ENCODE data around the gene AMPD3.
A peak's percentile ranks its signal among the peaks of the same experiment; 100 is the strongest.
"Not testable (repeated sequence)": the region's sequence is repeated elsewhere in the genome, so short reads cannot be mapped to it uniquely, and the experiment has no call there.

The AMPD3 gene

DNA sequence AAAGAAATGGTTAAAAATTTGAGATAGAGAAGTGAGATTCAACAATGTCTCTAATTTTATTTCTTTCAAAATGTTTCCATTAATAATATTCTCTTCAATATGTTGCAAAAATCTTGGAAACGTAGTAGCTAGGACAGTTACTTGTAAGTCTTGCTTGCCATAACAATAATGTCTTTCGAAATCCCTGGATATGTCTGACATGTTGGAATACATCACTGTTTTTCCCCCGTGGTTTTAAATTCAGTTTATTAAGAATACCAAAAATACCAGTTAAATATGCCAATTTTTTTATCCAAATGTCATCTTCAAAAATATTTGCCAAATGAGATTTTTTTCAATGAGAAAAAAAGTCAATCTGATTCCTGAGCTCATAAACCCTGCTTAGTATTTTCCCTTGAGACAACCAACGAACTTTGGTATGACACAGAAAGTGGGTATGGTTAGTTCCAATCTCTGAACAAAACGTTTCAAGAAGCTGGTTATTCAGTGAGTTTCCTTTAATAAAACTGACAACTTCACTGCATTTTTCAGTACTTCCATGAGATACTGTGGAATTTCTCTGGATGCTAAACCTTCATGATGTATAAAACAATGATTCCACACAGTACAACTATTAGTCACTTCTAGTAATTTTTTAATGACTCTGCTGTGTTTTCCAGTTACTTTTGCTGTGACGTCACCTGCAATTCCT lies 36.7 kb upstream of the AMPD3 start:
- DNase-seq, result no peak
- peaks cover 19 to 21% of the 10 kb centered on the region in 2 donors for H3K4me1 Mint-ChIP-seq (ENCODE audit: low read depth in 2 of 2)
- no peak overlapping the region for H3K27ac Mint-ChIP-seq
- no peak overlapping the region for H3K4me3 Mint-ChIP-seq
- H3K9me3 Mint-ChIP-seq, result no peaks in the 10 kb centered on the region
- no peaks in the 10 kb centered on the region for H3K36me3 Mint-ChIP-seq (ENCODE audit: insufficient read depth)
- H3K27me3 Mint-ChIP-seq, result peaks cover 15 to 18% of the 10 kb centered on the region in 2 donors
- no peak for ATAC-seq (replicated peaks)

- no peaks in the 10 kb centered on the region for H3K9me3 Mint-ChIP-seq
- H3K36me3 Mint-ChIP-seq (ENCODE audit: insufficient read depth), result no peaks in the 10 kb centered on the region
- peaks cover 14 to 16% of the 10 kb centered on the region in 2 donors for H3K4me1 Mint-ChIP-seq (ENCODE audit: low read depth in 2 of 2)
- DNase-seq (no peak), ATAC-seq (replicated peaks) (no peak)
- peaks cover 16 to 23% of the 10 kb centered on the region in 2 donors for H3K27me3 Mint-ChIP-seq
- H3K4me3 Mint-ChIP-seq, result no peak overlapping the region
- no peak overlapping the region for H3K27ac Mint-ChIP-seq
These were observed 36.1 kb upstream of the AMPD3 start for GRCh38 chr11:10418950-10419310.

GRCh38 chr11:10426475-10426874 lies 28.6 kb upstream of the AMPD3 start:
- Mint-ChIP-seq H3K9me3 (no peaks in the 10 kb centered on the region), H3K36me3 (ENCODE audit: insufficient read depth) (no peaks in the 10 kb centered on the region), H3K4me1 (ENCODE audit: low read depth in 2 of 2) (no peaks in the 10 kb centered on the region), H3K27me3 (peaks cover 36 to 40% of the 10 kb centered on the region in 2 donors), H3K27ac (no peak overlapping the region), H3K4me3 (no peak overlapping the region)
- no peak for DNase-seq
- no peak for ATAC-seq (replicated peaks)

DNA sequence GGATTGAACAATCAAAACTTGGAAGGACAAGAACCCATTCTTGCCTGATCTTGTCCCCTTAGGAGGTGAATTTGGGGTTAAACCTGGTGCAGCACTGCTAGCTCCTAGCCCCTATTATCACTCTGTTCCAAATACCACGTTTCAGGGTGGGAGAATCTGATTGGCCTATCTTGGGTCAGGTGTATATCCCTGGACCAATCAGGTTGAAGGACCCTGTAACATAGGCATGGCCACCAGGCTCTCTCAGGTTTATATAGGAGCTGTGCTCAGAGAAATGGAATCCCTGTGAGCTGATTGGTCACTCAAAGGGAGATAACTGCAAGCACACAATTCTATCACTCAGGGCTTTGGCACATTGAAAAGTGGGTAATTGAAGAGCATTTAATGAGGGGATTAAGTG lies 26.6 kb upstream of the AMPD3 start:
- peaks cover 26 to 34% of the 10 kb centered on the region in 2 donors for H3K27me3 Mint-ChIP-seq
- DNase-seq, result no peak
- H3K4me3 Mint-ChIP-seq, result no peak overlapping the region
- H3K27ac Mint-ChIP-seq, result no peak overlapping the region
- no peak for ATAC-seq (replicated peaks)
- H3K4me1 Mint-ChIP-seq (ENCODE audit: low read depth in 2 of 2), result no peaks in the 10 kb centered on the region
- H3K9me3 Mint-ChIP-seq, result no peaks in the 10 kb centered on the region
- H3K36me3 Mint-ChIP-seq (ENCODE audit: insufficient read depth), result no peaks in the 10 kb centered on the region

GRCh38 chr11:10429526-10429925 lies 25.5 kb upstream of the AMPD3 start:
- ATAC-seq (replicated peaks) (no peak), DNase-seq (no peak)
- no peak overlapping the region for H3K4me3 Mint-ChIP-seq
- H3K9me3 Mint-ChIP-seq, result no peaks in the 10 kb centered on the region
- peaks cover 22 to 34% of the 10 kb centered on the region in 2 donors for H3K27me3 Mint-ChIP-seq
- H3K4me1 Mint-ChIP-seq (ENCODE audit: low read depth in 2 of 2), result no peaks in the 10 kb centered on the region
- no peaks in the 10 kb centered on the region for H3K36me3 Mint-ChIP-seq (ENCODE audit: insufficient read depth)
- no peak overlapping the region for H3K27ac Mint-ChIP-seq

- Mint-ChIP-seq H3K9me3 (no peaks in the 10 kb centered on the region), H3K4me3 (no peak overlapping the region), H3K27ac (no peak overlapping the region), H3K27me3 (peaks cover 22 to 34% of the 10 kb centered on the region in 2 donors), H3K36me3 (ENCODE audit: insufficient read depth) (no peaks in the 10 kb centered on the region), H3K4me1 (ENCODE audit: low read depth in 2 of 2) (no peaks in the 10 kb centered on the region)
- ATAC-seq (replicated peaks), result no peak
- no peak for DNase-seq
These were observed 22.6 kb upstream of the AMPD3 start for GRCh38 chr11:10432493-10432892.

DNA sequence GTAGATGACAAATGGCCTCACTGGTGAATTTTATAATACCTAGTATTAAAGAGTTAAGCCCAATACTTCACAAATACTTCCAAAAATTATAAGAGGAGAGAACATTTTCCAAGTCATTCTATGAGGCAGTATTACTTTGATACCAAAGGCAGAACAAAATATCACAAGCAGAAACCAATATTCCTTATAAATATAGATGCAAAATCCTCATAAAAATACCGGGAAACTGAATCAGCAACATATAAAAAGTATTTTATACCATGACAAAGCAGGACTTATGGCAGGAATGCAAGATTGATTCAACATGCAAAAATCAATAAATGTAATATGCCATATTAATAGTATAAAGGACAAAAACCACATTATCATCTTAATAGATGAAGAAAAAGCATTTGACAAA lies 22.1 kb upstream of the AMPD3 start:
- Mint-ChIP-seq H3K27me3 (peaks cover 22 to 34% of the 10 kb centered on the region in 2 donors), H3K4me1 (ENCODE audit: low read depth in 2 of 2) (no peaks in the 10 kb centered on the region), H3K36me3 (ENCODE audit: insufficient read depth) (no peaks in the 10 kb centered on the region), H3K4me3 (no peak overlapping the region), H3K27ac (no peak overlapping the region), H3K9me3 (no peaks in the 10 kb centered on the region)
- ATAC-seq (replicated peaks) (no peak), DNase-seq (no peak)

DNA sequence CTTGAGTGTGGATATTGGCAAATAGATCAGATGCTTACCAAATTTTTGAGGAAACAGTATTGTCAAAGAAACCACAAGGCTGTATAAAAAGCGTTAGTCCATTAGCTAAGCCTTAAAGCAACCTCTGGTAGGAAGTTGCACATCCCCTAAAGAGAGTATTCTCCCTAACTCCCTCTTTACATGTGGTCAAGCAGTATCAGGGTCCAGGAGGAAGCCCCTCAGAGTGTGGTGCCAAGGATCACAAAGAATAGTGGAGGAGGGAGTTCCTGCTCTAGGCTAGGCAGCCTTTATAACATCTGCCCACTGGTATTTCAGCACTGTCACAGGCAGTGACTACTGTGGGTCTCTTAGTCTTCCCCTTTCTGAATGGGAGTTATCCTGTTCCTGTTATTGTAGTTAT lies 18.8 kb upstream of the AMPD3 start:
- no peaks in the 10 kb centered on the region for H3K9me3 Mint-ChIP-seq
- DNase-seq, result no peak
- H3K36me3 Mint-ChIP-seq (ENCODE audit: insufficient read depth), result no peaks in the 10 kb centered on the region
- no peak overlapping the region for H3K4me3 Mint-ChIP-seq
- no peaks in the 10 kb centered on the region for H3K4me1 Mint-ChIP-seq (ENCODE audit: low read depth in 2 of 2)
- H3K27me3 Mint-ChIP-seq, result peaks cover 3 to 9% of the 10 kb centered on the region in 2 donors
- H3K27ac Mint-ChIP-seq, result no peak overlapping the region
- no peak for ATAC-seq (replicated peaks)

- H3K4me3 Mint-ChIP-seq; ATAC-seq (replicated peaks); H3K27me3 Mint-ChIP-seq; H3K36me3 Mint-ChIP-seq (ENCODE audit: insufficient read depth); H3K4me1 Mint-ChIP-seq (ENCODE audit: low read depth in 2 of 2); H3K9me3 Mint-ChIP-seq; H3K27ac Mint-ChIP-seq; DNase-seq: not testable (repeated sequence)
These were observed 18.4 kb upstream of the AMPD3 start for GRCh38 chr11:10436683-10437082.

GRCh38 chr11:10438458-10438857 lies 16.6 kb upstream of the AMPD3 start:
- H3K4me3 Mint-ChIP-seq, result no peak overlapping the region
- H3K36me3 Mint-ChIP-seq (ENCODE audit: insufficient read depth), result no peaks in the 10 kb centered on the region
- no peak overlapping the region for H3K27ac Mint-ChIP-seq
- H3K4me1 Mint-ChIP-seq (ENCODE audit: low read depth in 2 of 2), result peaks cover 5% of the 10 kb centered on the region in 2 donors
- no peak for ATAC-seq (replicated peaks)
- H3K27me3 Mint-ChIP-seq, result no peaks in the 10 kb centered on the region
- no peaks in the 10 kb centered on the region for H3K9me3 Mint-ChIP-seq
- DNase-seq, result no peak

DNA sequence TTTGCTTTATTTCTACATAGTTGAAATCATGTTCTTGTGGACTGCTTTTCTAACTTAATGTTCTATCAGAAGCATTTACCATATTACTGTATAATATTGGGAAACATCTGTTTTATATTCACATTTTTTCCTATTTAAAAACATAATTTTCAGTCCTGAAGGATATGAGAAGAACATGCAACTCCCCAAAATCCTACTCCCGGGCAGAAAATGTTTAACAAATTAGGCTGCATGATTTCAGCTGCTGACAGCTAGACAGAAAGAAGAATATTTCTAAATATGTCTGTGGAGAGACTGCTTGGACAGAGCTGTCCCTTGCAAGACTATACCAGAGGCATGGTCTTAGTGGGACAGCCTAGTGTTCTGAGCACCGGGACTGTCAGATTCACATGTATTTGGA lies 15.7 kb upstream of the AMPD3 start:
- no peak overlapping the region for H3K27ac Mint-ChIP-seq
- no peaks in the 10 kb centered on the region for H3K27me3 Mint-ChIP-seq
- peaks cover 5% of the 10 kb centered on the region in 2 donors for H3K4me1 Mint-ChIP-seq (ENCODE audit: low read depth in 2 of 2)
- H3K36me3 Mint-ChIP-seq (ENCODE audit: insufficient read depth), result no peaks in the 10 kb centered on the region
- no peak overlapping the region for H3K4me3 Mint-ChIP-seq
- DNase-seq, result no peak
- H3K9me3 Mint-ChIP-seq, result no peaks in the 10 kb centered on the region
- ATAC-seq (replicated peaks), result no peak

GRCh38 chr11:10439924-10440323 lies 15.1 kb upstream of the AMPD3 start:
- H3K4me1 Mint-ChIP-seq (ENCODE audit: low read depth in 2 of 2), result peaks cover 5 to 7% of the 10 kb centered on the region in 2 donors
- no peaks in the 10 kb centered on the region for H3K27me3 Mint-ChIP-seq
- no peaks in the 10 kb centered on the region for H3K36me3 Mint-ChIP-seq (ENCODE audit: insufficient read depth)
- no peaks in the 10 kb centered on the region for H3K9me3 Mint-ChIP-seq
- DNase-seq, result no peak
- H3K27ac Mint-ChIP-seq, result no peak overlapping the region
- H3K4me3 Mint-ChIP-seq, result no peak overlapping the region
- no peak for ATAC-seq (replicated peaks)

- H3K36me3 Mint-ChIP-seq (ENCODE audit: insufficient read depth), result no peaks in the 10 kb centered on the region
- H3K27me3 Mint-ChIP-seq, result no peaks in the 10 kb centered on the region
- H3K4me1 Mint-ChIP-seq (ENCODE audit: low read depth in 2 of 2), result peaks cover 5 to 8% of the 10 kb centered on the region in 2 donors
- H3K4me3 Mint-ChIP-seq, result no peak overlapping the region
- peak overlapping the region in 1 of 2 donors; percentile 57 for H3K27ac Mint-ChIP-seq
- ATAC-seq (replicated peaks) (no peak), DNase-seq (no peak)
- H3K9me3 Mint-ChIP-seq, result no peaks in the 10 kb centered on the region
These were observed 14.7 kb upstream of the AMPD3 start for GRCh38 chr11:10440401-10440800.

DNA sequence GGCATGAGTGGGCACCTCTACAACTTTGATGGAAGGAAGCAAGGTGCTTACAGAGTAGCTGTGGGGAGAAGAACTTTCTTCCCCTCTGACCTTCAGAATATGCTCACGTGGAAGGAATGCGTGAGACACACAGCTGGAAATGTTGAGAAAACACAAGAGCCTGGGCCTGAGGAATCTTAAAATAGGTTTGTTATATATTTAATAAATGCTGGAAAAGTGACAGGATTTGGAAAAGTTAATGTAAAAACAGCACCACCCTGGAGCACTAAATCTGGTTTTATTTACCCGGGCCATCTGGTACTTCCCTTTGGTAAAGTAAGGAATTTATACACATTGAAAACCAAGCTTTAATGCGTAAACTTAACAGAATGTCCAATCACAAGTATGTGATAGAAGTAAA lies 14.0 kb upstream of the AMPD3 start:
- no peak for ATAC-seq (replicated peaks)
- no peaks in the 10 kb centered on the region for H3K27me3 Mint-ChIP-seq
- no peak overlapping the region for H3K4me3 Mint-ChIP-seq
- peaks cover 5 to 8% of the 10 kb centered on the region in 2 donors for H3K4me1 Mint-ChIP-seq (ENCODE audit: low read depth in 2 of 2)
- DNase-seq, result no peak
- H3K9me3 Mint-ChIP-seq, result no peaks in the 10 kb centered on the region
- peak overlapping the region in 1 of 2 donors; percentile 57 for H3K27ac Mint-ChIP-seq
- H3K36me3 Mint-ChIP-seq (ENCODE audit: insufficient read depth), result no peaks in the 10 kb centered on the region

Data from effector memory CD8-positive, alpha-beta T cell (primary cell).